ENCODE data around the gene IL31.
"Not testable (repeated sequence)": the region's sequence is repeated elsewhere in the genome, so short reads cannot be mapped to it uniquely, and the experiment has no call there.

Gene IL31

DNA sequence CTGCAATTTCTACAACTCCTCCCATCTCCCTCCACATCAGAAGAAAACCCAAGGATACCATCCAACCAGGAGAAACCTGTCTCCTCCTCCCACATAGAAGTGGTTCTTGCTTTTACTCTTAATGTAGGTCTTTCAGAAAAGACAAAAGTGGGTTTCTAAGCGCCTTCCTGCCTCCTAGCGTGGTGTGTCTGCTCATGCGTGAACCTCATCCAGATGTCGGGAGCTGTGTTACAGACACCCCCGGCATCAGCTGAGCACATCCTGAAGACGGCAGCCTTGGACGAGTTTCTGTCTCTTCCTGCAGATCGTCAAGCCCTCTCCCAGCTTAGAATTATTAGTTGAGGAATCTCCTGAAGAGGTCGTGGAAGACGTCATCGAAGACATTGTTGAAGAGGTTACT is 18.4 kb upstream of the IL31 start:
- no peak for DNase-seq (ENCODE audit: low read depth)

DNA sequence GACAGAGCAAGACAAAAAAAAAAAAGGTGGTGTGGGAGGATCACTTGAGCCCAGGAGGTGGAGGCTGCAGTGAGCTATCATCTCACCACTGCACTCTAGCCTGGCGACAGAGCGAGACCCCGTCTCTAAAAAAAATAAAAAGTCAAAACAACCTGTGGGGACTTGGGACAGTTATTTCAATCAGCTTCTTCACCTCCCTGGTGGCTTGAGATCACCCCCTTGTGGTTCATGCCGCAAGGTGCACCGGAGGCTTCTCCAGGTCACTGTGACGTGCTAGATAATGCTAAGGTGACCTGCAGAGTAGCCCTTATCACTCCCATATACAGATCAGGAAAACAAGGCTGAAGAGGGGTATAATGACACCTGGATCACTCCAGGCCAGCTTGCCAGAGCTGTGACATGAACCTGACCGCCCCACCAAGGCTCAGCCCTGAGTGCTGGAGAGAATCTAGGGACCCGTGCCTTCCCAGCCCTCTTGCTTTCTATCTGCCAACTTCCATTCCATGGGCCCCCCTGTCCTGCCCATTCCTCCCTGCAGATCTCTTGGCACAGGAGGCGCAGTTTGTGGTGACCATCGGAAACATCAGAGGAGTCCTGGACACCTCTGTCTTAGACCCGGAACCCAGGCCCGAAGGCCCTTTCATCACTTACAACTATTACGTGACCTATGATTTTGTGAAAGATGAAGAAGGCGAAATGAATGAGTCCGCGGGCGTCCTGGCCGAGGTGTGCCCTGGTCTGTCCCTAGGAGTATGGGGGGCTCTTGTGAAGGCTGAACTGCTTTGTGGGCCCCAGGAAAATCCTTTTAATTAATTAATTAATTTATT is 17.0 kb upstream of the IL31 start:
- no peak for DNase-seq (ENCODE audit: low read depth)

DNA sequence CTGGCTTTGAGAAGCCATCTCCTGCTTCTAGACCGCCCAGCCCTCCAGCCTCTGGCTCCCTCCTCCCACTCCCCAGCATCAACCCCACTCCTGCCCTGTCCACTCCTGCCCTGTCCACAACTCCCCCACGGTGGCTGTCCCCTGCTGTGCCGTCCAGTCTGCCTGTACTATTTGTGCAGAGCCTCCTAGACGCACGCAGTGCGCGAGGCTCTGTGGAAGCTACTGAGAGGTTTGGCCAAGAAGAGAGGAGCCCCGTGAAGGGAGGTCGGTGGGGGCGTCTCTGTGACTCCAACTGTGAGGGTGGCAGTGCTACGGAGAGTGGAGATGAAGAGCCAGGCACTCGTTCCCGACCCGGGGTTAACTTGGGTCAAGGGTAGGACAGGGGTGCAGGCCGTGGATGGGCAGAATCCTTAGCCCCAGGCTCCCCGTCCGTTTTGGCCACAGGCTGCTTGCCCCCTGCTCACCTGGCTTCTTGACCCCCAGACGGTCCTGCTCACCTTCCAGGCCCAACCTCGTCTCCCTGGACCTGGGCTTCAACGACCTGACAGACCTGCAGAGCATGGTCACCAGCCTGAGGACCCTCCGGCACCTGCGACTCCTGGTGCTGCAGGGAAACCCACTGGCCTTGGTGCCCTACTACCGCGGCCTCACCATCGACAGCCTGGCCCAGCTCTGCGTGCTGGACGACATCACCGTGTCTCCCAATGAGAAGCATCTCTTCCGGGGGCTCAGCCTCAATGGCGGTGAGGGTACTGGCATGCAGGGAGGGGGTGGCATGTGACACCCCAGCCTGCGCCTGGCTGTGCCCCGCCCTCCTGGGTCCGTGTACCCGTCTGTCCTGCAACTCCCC is 15.8 kb upstream of the IL31 start:
- no peak for DNase-seq (ENCODE audit: low read depth)

DNA sequence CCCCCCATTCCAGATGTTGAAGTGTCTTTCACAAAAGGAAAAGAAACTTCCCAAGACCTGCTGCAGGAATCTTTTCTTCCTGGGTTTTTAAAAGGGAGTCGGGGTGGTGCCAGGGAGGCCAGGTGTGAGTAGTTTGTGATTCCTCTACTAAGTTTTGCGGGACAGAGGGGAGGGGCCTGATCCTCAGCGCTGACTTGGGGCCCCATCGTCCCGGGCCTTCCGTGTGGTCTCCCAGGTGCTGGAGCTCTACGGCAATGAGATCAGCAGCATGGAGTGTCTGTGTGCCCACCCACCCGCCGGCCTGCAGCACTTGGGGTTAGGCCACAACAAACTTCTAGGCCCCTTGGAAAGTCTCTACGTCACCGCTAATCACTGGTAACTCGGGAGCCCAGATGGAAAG is 13.4 kb upstream of the IL31 start:
- DNase-seq (ENCODE audit: low read depth): no peak

DNA sequence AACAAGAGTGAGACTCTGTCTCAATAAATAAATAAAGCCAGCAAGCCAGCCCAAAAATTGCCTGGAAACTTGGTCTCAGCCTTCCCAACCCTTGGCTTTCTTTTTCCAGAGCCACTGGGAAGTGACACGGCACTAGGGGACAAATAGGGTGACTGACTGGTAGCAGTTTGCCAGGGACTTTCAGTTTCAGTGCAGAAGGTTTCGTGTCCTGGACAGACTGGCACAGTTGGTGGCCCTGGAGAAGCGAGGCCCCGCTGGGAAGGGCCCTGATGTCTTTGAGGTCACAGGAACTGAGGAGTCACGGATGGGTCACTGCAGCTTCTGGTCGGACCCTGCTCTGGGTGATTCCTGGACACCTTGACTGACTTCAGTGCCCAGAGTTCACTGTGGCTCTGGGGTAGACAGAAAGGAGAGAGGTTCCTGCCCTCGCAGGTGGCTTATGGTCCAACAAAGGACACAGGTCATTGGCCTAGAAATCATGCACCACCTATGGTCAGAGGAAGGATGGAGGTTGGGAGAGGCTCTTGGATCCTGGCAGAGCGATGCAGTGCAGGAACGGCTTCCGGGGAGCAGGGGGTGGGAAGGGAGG is 11.6 kb upstream of the IL31 start:
- no peak for DNase-seq (ENCODE audit: low read depth)

DNA sequence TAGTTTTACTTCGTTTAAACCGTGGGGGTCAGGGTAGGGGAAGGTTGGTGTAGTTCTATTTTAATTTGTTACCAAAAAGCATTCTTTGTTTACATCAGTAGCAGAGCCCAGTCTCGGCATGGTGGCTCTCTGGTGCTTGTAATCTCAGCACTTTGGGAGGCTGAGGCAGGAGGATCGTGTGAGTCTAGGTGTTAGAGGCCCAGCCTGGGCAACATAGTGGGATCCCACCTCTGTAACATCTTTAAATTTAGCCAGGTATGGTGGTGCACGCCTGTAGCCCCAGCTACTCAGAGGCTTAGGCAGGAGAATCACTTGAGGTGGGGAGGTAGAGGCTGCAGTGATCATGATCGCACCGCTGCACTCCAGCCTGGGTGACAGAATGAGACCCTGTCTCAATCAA is 11.1 kb upstream of the IL31 start:
- no peak for DNase-seq (ENCODE audit: low read depth)

DNA sequence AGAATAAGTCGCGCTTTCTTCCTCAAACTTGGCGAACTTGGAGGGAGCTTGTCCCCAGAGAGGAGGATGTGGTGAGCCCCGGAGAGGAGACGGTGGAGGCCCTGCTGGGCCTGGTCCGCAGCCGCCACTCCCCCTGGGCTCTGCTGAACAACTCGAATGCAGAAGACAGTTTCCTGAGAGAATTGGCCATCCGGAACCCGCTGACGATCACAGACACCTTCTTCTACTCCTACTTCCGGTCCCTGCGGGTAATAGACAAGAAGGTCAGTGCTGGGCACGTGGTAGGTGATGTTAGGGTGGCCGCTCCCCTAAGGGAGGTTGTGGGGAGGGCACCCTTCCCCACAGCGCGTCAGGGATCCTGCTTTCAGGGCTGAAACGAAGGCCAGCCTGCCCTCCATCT is 10.5 kb upstream of the IL31 start:
- DNase-seq (ENCODE audit: low read depth): no peak

DNA sequence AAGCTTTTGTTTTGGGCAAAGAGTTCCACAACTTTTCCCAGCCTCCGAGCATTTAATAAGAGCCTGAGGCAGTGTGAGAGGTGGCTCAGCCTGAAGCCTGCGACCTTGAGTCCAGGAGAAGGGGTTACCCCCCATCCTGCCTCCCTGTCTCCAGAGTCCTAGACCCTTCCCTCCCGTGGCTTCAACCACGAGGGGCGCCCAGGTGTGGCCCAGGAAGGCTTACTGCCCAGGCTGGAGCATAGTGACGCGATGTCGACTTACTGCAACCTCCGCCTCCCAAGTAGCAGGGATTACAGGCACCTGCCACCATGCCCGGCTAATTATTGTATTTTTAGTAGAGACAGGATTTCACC is 9.5 kb upstream of the IL31 start:
- no peak for DNase-seq (ENCODE audit: low read depth)

DNA sequence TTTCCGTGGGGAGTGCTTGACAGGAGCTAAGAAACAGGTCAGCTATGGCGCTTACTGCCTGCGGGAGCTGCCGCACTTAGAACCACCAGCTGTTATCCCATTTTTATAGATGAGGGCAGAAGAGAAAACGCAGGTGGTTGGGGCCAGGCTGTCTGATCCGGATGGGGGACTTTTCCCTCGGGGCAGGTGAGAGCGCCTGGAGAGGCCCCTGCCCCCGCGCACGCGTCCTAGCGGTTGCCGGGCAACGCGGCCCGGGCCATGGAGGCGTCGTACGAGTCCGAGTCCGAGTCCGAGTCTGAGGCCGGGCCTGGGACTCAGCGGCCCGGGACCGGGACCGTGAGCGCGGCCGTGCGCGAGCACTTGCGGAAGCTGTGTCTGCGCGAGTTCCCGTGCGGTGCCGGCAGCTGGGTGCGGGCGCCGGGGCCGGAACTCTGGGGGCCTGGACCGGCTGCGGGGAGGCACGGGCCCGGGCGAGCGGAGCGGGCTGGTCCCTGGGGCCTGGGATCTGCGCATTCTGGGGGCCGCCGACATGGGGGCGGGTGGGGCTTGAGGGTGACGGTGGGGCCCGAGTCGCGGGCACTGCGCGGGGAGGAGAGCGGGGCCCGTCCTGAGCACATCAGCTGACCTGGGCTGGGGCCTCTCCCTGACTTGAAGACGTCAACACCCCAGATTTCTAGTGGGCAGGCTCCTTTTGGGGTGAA is 9.0 kb upstream of the IL31 start, which contains the start of gene LRRC43:
Gene LRRC43 (plus strand): TSS at position 237 of the 701 bp plus-strand sequence. CDS start 22 bp downstream, at position 259.
- DNase-seq (ENCODE audit: low read depth): no peak

DNA sequence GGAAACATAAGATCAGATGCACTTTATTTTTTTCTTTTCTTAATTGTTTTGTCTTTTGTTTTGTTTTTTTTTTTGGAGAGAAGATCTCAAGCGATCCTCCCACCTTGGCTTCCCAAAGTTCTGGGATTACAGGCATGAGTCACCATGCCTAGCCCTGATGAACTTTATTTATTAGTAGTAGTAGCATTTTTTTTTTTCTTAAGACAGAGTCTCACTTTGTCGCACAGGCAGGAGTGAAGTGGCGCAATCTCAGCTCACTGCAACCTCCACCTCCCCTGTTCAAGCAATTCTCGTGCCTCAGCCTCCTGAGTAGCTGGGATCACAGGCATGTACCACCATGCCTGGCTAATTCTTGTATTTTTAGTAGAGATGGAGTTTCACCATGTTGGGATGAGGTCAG is 2.5 kb upstream of the IL31 start:
- not testable (repeated sequence) for DNase-seq (ENCODE audit: low read depth)

DNA sequence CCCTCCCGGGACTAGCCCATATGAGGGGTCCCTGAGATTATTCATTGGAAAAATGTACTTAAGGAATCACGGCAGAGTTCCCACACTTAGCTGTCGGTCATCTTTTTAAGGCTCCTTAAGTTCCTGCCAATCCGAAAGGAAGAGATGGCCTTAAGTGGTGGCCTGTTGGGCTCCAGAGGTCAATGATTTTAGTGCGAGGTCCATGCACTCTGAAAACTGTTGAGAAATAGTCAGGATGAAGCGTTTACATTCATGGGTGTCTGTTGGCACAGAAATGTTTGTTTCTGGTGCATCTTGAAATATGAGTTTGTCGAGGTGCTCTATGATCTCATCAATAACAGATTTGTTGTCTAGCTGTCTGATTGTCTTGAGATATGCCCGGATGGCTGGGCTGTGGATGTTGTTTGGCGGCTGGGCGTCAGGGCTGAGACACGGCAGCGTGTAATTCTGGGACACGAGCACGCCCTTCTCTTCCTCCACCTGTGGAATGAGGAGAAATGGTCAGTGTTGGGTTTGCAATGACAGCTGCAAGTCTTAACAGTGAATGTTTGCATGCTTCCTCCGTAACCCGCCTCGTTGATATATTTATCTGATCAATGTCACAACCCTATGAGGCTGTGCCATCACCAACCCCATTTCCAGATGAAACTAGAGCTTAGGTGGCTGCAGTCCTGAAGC is 1.6 kb downstream of the IL31 start:
- DNase-seq (ENCODE audit: low read depth): no peak

DNA sequence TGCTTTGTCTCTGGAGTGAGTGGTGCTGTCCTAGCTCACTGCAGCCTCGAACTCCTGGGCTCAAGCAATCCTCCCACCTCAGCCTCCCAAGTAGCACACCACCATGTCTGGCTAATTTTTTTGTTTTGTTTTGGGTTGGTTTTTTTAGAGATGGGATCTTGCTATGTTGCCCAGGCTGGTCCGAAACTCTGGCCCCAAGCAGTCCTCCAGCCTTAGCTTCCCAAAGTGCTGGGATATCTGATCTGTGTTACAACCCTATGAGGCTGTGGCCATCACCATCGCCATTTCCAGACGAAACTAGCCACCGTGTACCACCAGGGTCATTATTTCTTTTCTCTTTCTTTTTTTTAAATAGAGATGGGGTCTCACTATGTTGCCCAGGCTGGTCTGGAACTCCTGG is 2.6 kb downstream of the IL31 start:
- no peak for DNase-seq (ENCODE audit: low read depth)

DNA sequence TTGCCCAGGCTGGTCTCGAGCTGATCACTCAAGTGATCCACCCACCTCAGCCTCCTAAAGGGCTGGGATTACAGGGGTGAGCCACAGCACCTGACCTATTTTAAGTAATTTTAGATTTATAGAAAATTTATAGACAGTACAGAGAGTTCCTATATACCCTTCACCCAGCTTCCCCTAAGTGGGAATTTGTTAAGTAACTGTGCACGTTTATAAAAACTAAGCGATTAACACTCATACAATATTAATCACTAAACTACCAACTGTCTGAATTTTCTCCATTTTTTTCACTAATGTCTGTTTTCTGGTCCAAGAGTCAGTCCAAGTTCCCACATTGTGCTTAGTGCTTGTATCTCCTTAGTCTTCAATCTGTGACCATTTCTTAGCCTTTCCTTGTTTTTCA is 5.5 kb downstream of the IL31 start:
- no peak for DNase-seq (ENCODE audit: low read depth)

DNA sequence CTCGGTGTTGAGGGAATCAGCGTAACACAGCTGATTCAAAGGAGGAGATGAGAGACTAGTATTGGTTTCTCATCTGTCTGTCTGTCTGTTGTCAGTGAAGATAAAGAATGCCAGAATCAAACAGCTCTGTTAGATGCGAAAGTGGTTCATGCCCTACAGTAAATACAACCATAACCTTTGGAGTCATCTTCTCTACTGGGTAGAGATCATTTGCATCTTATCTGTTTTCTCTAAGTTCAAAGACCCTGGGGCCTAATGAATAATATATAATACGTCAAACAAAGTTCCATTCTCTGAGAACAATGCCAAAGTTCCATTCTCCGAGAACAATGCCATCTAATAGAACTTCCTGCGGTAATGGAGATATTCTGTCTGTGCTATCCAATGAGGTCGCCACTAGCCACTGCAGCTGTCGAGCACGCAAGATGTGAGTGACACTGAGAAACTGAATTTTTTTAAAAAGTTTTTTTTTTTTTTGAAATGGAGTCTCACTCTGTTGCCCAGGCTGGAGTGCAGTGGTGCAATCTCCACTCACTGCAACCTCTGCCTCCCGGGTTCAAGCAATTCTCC is 6.6 kb downstream of the IL31 start:
- DNase-seq (ENCODE audit: low read depth): no peak

DNA sequence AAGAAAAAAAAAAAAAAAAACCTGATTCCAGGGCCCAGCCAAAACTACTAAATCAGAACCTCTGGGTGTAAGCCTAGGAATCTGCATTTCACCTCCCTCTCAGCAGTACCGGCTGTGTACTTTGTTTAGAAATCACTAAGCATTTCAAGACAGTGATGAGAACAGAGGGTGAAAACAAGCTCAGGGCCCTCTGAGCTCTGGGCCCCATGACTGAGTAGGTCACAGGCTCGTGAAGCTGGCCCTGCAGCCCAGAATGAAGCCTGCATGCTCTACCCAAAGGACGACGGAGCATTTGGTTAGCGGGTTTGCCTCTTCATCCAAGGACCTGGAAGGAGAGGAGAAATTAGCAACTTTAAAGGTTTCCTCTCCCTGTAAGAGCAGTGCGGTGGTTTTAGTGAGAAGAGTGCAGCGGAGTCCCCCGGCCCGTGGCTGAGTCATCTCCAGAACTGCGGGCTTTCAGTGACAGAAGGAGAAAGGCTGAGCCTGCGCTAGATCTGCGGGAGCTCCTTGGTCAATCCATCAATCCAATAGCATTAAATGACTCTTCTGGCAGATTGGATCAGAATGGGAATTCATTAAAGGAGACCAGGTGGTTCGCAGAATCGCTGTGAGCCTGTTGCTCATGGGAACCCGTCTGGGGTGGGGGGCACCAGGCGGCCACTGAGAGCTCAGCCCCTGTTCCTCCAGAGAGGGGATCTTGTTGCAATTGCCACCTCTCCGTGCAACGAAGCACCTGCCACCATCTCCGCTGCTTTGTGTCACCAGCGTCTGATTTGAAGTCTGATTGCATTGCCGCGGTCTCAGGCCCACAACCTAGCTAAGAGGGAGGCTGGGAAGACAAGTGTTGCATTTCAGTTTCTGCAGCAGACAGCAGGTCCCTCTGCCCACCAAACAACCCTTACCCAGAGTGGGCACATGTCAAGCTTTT is 7.3 kb downstream of the IL31 start:
- DNase-seq (ENCODE audit: low read depth): no peak

DNA sequence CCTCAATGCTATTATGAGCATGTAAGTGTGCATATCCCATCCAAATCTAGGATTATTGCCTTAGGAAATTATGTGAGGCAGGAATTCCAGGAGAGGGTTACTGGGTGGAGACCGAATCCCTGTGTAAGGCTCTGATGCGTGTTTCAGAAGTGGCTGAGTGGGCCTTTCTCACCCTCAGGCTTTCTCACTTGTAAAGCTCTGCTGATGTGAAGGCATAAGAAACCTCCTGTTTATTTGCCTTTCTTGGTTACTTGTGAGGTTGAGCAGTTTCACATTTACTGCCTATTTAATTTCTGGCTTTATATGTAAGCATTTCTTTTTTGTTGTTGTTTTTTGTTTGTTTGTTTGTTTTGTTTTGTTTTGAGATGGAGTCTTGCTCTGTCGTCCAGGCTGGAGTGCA is 11.0 kb downstream of the IL31 start:
- DNase-seq (ENCODE audit: low read depth): no peak

DNA sequence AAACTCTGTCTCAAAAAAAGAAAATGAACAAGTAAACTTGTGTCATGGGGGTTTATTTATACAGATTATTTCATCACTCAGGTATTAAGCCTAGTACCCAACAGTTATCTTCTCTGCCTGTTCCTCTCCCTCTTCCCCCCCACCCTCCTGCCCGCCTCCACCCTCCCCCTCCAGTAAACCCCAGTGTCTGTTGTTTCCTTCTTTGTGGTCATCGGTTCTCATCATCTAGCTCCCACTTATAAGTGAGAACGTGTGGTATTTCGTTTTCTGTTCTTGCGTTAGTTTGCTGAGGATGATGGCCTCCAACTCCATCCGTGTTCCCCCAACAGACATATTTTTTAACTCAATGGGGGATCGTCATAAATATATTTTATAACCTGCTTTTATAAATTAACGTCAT is 12.3 kb downstream of the IL31 start:
- no peak for DNase-seq (ENCODE audit: low read depth)

DNA sequence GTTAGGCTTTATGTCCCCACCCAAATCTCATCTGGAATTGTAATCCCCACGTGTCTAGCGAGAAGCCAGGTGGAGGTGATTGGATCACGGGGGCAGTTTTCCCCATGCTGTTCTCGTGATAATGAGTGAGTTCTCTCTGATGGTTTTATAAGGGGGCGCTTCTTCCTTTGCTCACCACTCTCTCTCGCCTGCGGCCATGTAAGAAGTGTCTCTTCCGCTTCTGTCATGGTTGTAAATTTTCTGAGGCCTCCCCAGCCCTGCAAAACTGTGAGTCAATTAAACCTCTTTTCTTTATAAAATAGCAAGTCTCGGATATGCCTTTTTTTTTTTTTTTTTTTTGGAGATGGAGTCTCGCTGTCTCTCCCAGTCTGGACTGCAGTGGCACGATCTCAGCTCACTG is 13.3 kb downstream of the IL31 start:
- DNase-seq (ENCODE audit: low read depth): no peak

DNA sequence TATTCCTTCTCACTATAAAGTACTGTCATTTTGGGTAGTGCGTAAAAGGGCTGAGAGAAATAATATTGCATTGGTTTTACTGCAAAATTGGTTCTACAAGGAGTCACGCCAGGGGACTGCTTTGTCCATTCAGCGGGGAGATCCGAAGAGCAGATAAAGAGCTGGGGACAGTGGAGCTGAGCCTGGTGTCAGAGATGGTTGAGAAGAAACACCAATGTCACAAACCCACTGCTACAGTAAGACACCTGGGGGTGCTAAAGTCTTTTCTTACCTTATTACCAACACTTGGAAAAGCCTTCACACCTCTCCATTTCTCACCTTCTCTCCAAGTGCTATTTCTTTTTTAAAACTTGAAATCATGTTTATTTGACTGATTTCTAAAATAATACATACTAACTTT is 14.1 kb downstream of the IL31 start:
- no peak for DNase-seq (ENCODE audit: low read depth)

DNA sequence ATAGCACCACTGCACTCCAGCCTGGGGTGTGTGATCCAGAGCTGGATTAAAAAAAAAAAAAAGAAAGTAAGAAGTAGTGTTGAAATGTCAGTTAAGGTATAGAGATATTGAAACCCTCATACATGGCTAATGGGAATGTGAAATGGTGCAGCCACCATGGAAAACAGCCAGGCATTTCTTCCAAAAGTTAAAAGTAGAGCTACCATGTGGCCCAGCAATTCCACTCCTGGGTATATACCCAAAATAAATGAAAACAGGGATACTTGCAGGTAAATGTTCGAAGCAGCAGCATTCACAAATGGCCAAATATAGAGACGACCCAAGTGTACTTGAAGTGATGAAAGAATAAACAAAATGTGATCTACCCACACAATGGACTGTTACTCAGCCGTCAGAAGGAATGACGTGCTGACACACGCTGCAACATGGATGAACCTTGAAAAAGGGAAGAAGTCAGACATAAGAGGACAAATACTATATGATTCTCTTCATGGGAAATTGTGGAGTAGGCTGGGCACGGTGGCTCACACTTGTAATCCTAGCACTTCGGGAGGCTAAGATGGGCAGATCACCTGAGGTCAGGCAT is 15.2 kb downstream of the IL31 start:
- DNase-seq (ENCODE audit: low read depth): no peak
